Breast epithelium (tissue), 4 donors: ENCODE data around the gene IL5RA. TPM values are rescaled to one million over a fixed set of nuclear protein-coding genes. Genes with fewer than 3 reads are reported as not detected.

Experiments
- DNase-seq, 2 donors: peaks; one replicate each; pipeline ENCODE4 v3.0.0-alpha.2; 2019; ENCODE audit warnings: low spot score in 2 of 2
- H3K27ac ChIP-seq, 2 donors: fragments of 200-600 bp; sonication (generic) in 1 of 2; one replicate each; pipeline ENCODE4 v1.5.1; 2016 to 2019; ENCODE audit warnings: mild to moderate bottlenecking in 1 of 2
- H3K27me3 ChIP-seq, 2 donors: fragments of 200-600 bp; sonication (generic) in 1 of 2; one replicate each; pipeline versions ENCODE4 v1.5.1 to v1.6.0; 2017 to 2019; ENCODE audit warnings: control low read depth in 1 of 2, mild to moderate bottlenecking in 1 of 2
- H3K36me3 ChIP-seq: fragments of 200-600 bp; one replicate; pipeline ENCODE4 v1.5.1; 2019
- H3K4me1 ChIP-seq, 2 donors: fragments of 200-600 bp; sonication (generic); one replicate each; pipeline ENCODE4 v1.5.1; 2016 to 2019; ENCODE audit warnings: control low read depth in 1 of 2
- H3K4me3 ChIP-seq, 3 donors: fragments of 200-600 bp; sonication (generic); 1 replicate in 2 of 3; 2 replicates in 1 of 3; pipeline ENCODE4 v1.5.1; 2016 to 2019; ENCODE audit warnings: mild to moderate bottlenecking in 3 of 3, moderate library complexity in 2 of 3
- H3K9me3 ChIP-seq, 2 donors: fragments of 200-600 bp; sonication (generic) in 1 of 2; one replicate each; pipeline ENCODE4 v1.5.1; 2016 to 2019; ENCODE audit warnings: control low read depth in 1 of 2
- CTCF ChIP-seq, 3 donors: fragments of 450-650 bp; IDR thresholded peaks; one replicate each; pipeline ENCODE4 v1.5.1; 2016 to 2017; ENCODE audit warnings: antibody characterized with exemption in 3 of 3, mild to moderate bottlenecking in 3 of 3, moderate library complexity in 3 of 3
- POLR2A ChIP-seq: fragments of 450-650 bp; IDR thresholded peaks from one replicate; pipeline ENCODE4 v1.6.1; 2016; ENCODE audit warnings: antibody characterized with exemption, mild to moderate bottlenecking, moderate library complexity
- POLR2AphosphoS5 ChIP-seq, 3 donors: sonication (generic); formaldehyde crosslinking; IDR thresholded peaks; one replicate each; pipeline ENCODE4 v1.6.1; 2017; ENCODE audit warnings: antibody characterized with exemption in 3 of 3
- intact Hi-C: fragments of 100-400 bp; cut with DNase I; formaldehyde crosslinking; loops from one replicate; pipeline ENCODE4 v1.15.1; 2023; ENCODE audit warnings: low total_unique reads
- total RNA-seq, 3 donors: library from RNA; depleted of rRNA; stranded (reverse); fragments of >200 nt; gene quantifications; one replicate each; pipeline ENCODE4 v1.1.0, GENCODE V29; 2016

IL5RA gene
- total RNA-seq, 3 donors from 2014 or later, result 0.48 to 0.98 TPM; not detected in 1

DNA sequence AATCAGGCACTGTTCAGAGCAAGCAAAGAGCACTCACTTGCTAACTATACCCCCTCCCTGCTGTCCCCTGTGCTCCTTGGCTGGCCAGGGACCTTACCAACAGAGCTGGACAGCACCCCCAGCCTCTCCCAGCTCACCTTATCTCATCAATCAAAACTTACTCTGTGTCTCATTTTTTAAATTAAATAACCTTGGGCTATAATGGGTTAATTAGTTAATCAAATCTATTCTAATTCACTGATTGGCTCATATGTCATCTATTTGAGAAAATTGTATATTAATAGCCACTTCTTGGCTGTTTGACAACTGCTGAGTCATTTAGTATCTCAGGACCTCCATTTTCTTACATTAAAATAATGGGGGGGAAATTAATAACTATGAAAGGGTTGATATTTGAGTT lies 22.9 kb downstream of the IL5RA start:
- Histone ChIP-seq H3K4me1 (no peaks in the 10 kb centered on the region), H3K4me3 (no peak overlapping the region), H3K27me3 (no peaks in the 10 kb centered on the region), H3K27ac (no peak overlapping the region), H3K9me3 (no peaks in the 10 kb centered on the region), H3K36me3 (no peaks in the 10 kb centered on the region)
- intact Hi-C loops, result no loop called here
- DNase-seq, result no peak
- no peak for TF ChIP-seq CTCF (IDR thresholded peaks at IDR 0.05)
- TF ChIP-seq POLR2AphosphoS5 (IDR thresholded peaks at IDR 0.05), result no peak
- TF ChIP-seq POLR2A, result no peak

DNA sequence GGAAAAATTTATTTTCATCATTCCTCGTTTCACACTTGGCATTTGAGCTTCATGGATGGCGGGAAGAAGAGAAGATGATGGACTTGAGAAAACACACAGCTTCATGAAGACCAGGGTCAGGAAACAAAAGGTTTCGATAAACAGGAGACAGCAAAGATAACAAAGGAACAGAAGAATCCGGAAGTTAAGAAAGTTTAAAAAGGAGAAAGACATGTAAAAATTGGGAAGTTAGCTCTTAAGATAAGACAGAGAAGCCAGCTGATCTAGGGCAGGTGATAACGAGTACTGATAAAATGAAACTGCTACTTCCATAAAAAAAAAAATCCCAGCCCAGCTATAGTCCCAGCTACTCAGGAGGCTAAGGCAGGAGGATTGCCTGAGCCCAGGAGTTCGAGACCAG lies 23.9 kb downstream of the IL5RA start:
- intact Hi-C loops, result no loop called here
- H3K4me3 ChIP-seq, result no peak overlapping the region
- H3K36me3 ChIP-seq, result no peaks in the 10 kb centered on the region
- no peaks in the 10 kb centered on the region for H3K27me3 ChIP-seq
- H3K4me1 ChIP-seq, result no peaks in the 10 kb centered on the region
- no peaks in the 10 kb centered on the region for H3K9me3 ChIP-seq
- TF ChIP-seq CTCF (IDR thresholded peaks at IDR 0.05) (no peak), POLR2AphosphoS5 (IDR thresholded peaks at IDR 0.05) (no peak), POLR2A (no peak)
- DNase-seq, result no peak
- no peak overlapping the region for H3K27ac ChIP-seq

DNA sequence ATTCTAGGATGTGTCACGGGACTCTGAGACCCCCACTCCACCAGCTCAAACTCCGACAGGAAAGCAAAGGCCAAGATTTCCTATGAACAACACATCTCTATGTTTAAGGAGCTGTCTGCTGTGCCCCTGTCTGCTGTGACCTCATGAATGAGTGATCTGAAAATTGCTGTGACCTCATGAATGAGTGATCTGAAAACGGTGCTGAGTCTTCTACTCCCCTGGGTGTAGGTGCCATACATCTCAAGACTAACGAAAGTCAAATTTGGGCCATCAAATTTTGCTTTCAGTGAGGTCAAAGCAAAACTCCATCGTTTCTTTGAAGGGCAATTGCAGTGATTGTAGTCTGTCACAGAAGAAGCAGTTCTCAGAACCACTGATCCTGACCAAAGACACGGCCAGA lies 24.4 kb downstream of the IL5RA start:
- H3K9me3 ChIP-seq, result no peaks in the 10 kb centered on the region
- TF ChIP-seq POLR2A (no peak), POLR2AphosphoS5 (IDR thresholded peaks at IDR 0.05) (no peak), CTCF (IDR thresholded peaks at IDR 0.05) (no peak)
- DNase-seq, result no peak
- no peaks in the 10 kb centered on the region for H3K27me3 ChIP-seq
- no peaks in the 10 kb centered on the region for H3K4me1 ChIP-seq
- no peaks in the 10 kb centered on the region for H3K36me3 ChIP-seq
- no peak overlapping the region for H3K4me3 ChIP-seq
- H3K27ac ChIP-seq, result no peak overlapping the region
- intact Hi-C loops, result no loop called here

- TF ChIP-seq CTCF (IDR thresholded peaks at IDR 0.05), result no peak
- TF ChIP-seq POLR2A, result no peak
- TF ChIP-seq POLR2AphosphoS5 (IDR thresholded peaks at IDR 0.05), result no peak
- H3K4me3 ChIP-seq, result no peak overlapping the region
- H3K4me1 ChIP-seq, result no peaks in the 10 kb centered on the region
- no peaks in the 10 kb centered on the region for H3K36me3 ChIP-seq
- H3K9me3 ChIP-seq, result no peaks in the 10 kb centered on the region
- no peak for DNase-seq
- H3K27ac ChIP-seq, result no peak overlapping the region
- intact Hi-C loops, result no loop called here
- H3K27me3 ChIP-seq, result no peaks in the 10 kb centered on the region
Observed at GRCh38 chr3:3084890-3085289, 25.3 kb downstream of the IL5RA start.

DNA sequence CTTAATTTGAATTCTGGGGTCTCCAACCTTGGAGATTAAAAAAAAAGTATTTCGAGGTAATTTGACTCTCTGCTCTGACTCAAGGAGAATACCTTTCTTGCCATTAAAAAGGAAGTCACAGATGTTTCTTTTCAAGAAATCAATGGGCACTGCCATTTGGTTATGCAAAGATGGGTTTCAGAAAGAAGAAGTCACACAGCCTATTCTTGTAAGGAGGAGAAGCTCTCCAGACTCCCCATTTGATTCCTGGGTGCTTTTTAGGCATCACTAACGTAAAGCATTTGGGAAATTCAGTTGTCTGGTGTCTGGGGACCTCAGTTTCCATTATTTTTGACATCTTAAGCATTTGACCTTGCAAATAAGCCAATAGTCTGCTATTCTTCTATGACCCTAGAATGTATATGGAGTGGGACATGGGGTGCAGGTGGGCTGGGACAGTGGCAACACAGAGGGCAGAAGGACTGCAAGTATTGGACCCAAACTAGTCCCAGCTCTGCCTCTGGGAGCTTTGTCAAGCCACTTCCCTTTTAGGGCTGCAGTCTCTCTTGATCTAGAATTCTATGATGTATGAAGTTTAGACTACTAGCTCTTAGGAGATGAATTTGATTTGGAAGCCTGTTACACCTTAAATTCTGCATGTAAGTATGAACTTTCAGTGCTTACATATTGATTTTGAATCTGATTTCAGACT lies 27.8 kb downstream of the IL5RA start:
- intact Hi-C loops, result no loop called here

More for the DNA sequence above, 27.8 kb downstream of the IL5RA start:
- Histone ChIP-seq H3K27me3 (no peaks in the 10 kb centered on the region), H3K9me3 (no peaks in the 10 kb centered on the region), H3K27ac (no peak overlapping the region), H3K4me1 (no peaks in the 10 kb centered on the region), H3K36me3 (no peaks in the 10 kb centered on the region), H3K4me3 (no peak overlapping the region)
- TF ChIP-seq POLR2AphosphoS5 (IDR thresholded peaks at IDR 0.05) (no peak), CTCF (IDR thresholded peaks at IDR 0.05) (no peak), POLR2A (no peak)
- no peak for DNase-seq
